UCSD-AML1 (cell line): ENCODE results near the gene DNM1.
A peak's percentile ranks its signal among the peaks of the same experiment; 100 is the strongest.

Source experiments
- DNase-seq: peaks from one replicate; lab custom pipeline; 2025; ENCODE audit not compliant: unreplicated experiment; lab: John Stamatoyannopoulos, UW

The DNM1 gene

GRCh38 chr9:128204858-128205257, 1.7 kb downstream of the DNM1 start:
- DNase-seq, result no peak

GRCh38 chr9:128205296-128205944, 2.2 kb downstream of the DNM1 start:
- DNase-seq, result no peak

GRCh38 chr9:128206484-128206883, 3.3 kb downstream of the DNM1 start:
- DNase-seq, result no peak

- DNase-seq, result no peak
Measured at GRCh38 chr9:128206916-128207910, 4.0 kb downstream of the DNM1 start.

GRCh38 chr9:128208386-128208785, 5.2 kb downstream of the DNM1 start:
- no peak for DNase-seq

GRCh38 chr9:128208946-128209669, 5.9 kb downstream of the DNM1 start:
- no peak for DNase-seq

GRCh38 chr9:128211186-128211980, 8.2 kb downstream of the DNM1 start:
- DNase-seq, result no peak

GRCh38 chr9:128211981-128212281, 8.8 kb downstream of the DNM1 start:
- no peak for DNase-seq

- DNase-seq, result no peak
Measured at GRCh38 chr9:128213746-128214497, 10.7 kb downstream of the DNM1 start.

GRCh38 chr9:128214571-128215490, 11.7 kb downstream of the DNM1 start:
- no peak for DNase-seq

- DNase-seq, result no peak
Measured at GRCh38 chr9:128215491-128216409, 12.6 kb downstream of the DNM1 start.

GRCh38 chr9:128216781-128217553, 13.8 kb downstream of the DNM1 start:
- no peak for DNase-seq

GRCh38 chr9:128218172-128218517, 15.0 kb downstream of the DNM1 start:
- DNase-seq, result no peak

- DNase-seq, result peak; percentile 34
Measured at GRCh38 chr9:128218518-128219389, 15.6 kb downstream of the DNM1 start.

GRCh38 chr9:128219831-128220230, 16.7 kb downstream of the DNM1 start:
- no peak for DNase-seq

GRCh38 chr9:128222026-128222425, 18.8 kb downstream of the DNM1 start:
- no peak for DNase-seq
